GM13976 (cell line): ENCODE data around the gene ADD1.

Experiments
- DNase-seq: peaks from one replicate; pipeline ENCODE4 v3.0.0; 2012; ENCODE audit warnings: low spot score
- in situ Hi-C: fragments of 300-500 bp; cut with MboI; formaldehyde crosslinking; loops from one replicate; pipeline ENCODE4 v1.12.0; 2022; ENCODE audit warnings: low sequenced_read_pairs, mixed read lengths, inconsistent platforms; ENCODE audit not compliant: unreplicated experiment
- TF ChIP-seq, protein P1 (sequence below): IDR thresholded peaks from 2 replicates; pipeline ENCODE4 v1.5.1; 2012; ENCODE audit warnings: borderline replicate concordance, mild to moderate bottlenecking; ENCODE audit not compliant: insufficient read depth; ENCODE audit errors: extremely low read depth, missing control alignments, control extremely low read depth

ADD1 gene

GRCh38 chr4:2900741-2901140 is 57.1 kb downstream of the ADD1 start:
- TF ChIP-seq, protein P1, sequence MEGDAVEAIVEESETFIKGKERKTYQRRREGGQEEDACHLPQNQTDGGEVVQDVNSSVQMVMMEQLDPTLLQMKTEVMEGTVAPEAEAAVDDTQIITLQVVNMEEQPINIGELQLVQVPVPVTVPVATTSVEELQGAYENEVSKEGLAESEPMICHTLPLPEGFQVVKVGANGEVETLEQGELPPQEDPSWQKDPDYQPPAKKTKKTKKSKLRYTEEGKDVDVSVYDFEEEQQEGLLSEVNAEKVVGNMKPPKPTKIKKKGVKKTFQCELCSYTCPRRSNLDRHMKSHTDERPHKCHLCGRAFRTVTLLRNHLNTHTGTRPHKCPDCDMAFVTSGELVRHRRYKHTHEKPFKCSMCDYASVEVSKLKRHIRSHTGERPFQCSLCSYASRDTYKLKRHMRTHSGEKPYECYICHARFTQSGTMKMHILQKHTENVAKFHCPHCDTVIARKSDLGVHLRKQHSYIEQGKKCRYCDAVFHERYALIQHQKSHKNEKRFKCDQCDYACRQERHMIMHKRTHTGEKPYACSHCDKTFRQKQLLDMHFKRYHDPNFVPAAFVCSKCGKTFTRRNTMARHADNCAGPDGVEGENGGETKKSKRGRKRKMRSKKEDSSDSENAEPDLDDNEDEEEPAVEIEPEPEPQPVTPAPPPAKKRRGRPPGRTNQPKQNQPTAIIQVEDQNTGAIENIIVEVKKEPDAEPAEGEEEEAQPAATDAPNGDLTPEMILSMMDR: no peak
- in situ Hi-C loops: no loop called here
- no peak for DNase-seq

- no peak for DNase-seq
- TF ChIP-seq, protein P1: no peak
- in situ Hi-C loops: no loop called here
Measured at GRCh38 chr4:2901186-2901585, 57.5 kb downstream of the ADD1 start.

DNA sequence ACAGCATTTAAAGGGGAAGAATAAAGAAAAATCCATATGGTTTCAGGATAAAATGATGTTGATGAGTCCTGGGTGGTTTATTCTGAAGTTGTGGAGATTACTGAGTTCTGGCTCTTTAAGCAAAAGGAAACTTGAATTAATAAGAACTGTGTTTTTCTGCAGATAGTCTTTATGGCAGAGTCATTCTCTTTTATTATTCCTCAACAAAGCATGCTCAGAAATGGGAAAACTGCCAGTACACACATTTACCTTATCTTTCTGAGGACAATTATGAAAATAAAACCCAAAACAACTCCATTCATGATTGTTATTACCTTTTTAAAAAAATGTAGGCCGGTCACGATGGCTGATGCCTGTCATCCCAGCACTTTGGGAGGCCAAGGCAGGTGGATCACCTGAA is 58.5 kb downstream of the ADD1 start:
- TF ChIP-seq, protein P1: no peak
- DNase-seq: no peak
- in situ Hi-C loops: no loop called here

DNA sequence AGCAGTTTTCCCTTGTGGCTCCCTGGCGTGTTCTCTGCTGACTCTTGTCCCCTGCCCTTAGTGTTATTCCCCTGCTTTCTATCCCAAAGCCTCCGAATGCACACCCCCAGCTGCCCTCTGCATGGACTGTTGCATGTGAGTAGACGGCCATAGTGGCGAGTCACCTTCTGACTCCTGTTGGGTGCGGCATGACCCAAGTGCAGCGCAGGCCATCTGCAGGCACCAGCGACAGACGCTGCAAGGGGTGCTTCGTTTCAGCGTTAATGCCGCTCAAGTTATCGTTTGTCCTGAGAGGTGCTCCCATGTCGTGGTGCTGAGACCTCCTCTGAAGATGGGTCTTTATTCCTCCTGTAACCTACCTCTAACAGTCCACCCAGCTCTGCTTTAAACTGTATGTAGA is 61.9 kb downstream of the ADD1 start:
- in situ Hi-C loops: no loop called here
- DNase-seq: no peak
- TF ChIP-seq, protein P1: no peak

- in situ Hi-C loops: no loop called here
- TF ChIP-seq, protein P1: no peak
- DNase-seq: no peak
Measured at GRCh38 chr4:2906218-2906617, 62.6 kb downstream of the ADD1 start.

- no peak for DNase-seq
- in situ Hi-C loops: no loop called here
Measured at GRCh38 chr4:2907226-2907625, 63.6 kb downstream of the ADD1 start.

More at GRCh38 chr4:2907226-2907625, 63.6 kb downstream of the ADD1 start:
- TF ChIP-seq, protein P1: no peak
